Suppressor macrophage (primary cell): ENCODE measurements around the gene NPPB.

ENCODE experiments used
- DNase-seq, 4 experiments: peaks; one replicate each; pipeline ENCODE4 v3.0.0-alpha.2; 2020 to 2022

NPPB gene

DNA sequence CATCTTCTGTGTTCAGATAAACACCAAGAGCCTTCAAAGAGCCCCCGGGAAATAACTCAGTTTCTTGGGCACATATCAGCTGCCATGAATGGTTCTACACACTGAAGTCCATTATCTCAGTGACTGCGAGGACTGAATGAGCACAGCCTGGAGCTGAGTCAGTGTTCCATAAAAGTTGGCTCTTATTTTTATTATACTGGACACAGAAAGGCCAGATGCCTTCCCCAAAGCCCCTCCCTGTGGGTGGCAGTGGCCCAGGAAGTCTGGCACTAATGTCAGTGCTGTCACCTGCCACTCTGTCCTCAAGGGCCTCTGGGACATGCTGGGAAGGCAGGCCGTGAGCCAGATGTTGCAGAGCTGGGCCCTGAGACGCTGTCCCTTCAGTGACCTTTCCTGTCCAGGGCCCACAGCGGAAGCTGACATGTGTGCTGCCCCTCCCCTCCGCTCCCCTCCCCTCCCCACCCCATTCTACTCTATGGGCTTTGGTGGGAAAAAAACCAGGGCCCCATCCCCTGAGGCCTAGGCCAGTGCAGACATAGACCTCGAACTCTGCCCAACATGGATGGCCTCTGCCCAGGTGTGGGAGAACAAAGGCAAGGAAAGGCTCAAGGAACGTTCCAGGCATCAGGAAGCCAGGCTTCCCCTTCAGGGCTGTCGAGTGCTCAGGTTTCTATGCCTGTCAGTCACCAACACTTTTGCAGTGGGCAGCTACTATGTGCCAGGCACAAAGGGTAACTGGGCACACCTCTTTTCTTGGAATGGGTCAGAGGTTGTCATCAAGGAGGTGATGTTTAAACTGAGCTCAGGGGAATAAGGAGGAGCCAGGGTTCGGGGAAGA lies 22.4 kb upstream of the NPPB start:
- no peak for DNase-seq

DNA sequence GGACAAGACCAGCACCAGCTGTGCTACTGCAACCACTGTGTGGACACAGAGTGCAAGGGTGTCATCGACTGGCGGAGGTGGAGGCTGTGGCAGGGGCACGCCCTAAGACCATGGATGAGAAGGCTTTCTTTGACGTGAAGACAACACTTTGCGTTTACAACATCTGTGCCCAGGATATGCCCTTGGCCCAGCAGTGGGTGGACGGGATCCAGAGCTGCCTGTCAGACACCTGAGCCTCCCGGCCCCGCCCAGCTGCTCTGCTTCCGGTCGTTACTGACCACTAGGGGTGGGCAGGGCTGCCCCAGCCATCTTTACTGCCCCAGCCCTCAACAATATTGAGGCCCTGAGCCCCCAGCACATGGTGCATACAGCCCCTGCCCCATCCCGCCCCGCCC lies 21.4 kb upstream of the NPPB start:
- DNase-seq = no peak

DNA sequence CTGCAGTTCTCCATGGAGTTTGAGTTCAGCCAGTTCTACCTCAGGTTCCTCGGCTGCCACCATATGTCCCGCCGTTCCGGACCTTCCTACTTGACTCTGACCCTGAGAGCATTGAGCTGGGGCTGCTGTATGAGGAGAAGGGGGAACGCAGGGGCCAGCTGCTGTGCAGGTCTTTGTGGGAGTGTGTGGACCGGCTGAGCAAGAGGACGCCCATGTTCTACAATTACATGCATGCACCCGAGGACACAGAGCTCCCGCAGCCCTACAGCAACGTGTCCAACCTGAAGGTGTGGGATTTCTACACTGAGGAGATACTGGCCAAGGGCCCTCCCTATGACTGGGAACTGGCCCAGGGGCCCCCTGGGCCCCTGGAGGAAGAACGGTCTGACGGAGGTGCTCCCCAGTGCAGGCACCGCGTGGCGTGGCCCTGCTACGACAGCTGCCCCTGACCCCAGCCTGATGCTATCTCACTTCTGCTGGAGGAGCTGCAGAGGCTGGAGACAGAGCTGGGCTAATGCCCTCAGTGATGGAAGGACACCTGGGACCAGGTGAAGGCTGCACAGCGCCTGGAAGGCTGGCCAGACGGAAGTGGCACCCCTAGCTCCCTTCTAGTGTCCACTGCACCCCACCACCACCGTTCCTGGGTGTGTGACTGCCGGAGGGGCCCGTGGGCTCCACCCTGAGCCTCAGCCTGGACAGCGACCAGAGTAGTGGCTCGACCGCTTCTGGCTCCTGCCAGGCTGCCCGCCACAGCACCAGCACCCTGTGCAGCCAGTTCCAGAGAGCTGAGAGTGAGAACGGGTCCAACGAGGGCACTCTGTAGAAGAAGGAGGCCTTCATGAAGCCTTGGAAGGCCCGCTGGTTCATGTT lies 20.8 kb upstream of the NPPB start:
- DNase-seq = no peak

DNA sequence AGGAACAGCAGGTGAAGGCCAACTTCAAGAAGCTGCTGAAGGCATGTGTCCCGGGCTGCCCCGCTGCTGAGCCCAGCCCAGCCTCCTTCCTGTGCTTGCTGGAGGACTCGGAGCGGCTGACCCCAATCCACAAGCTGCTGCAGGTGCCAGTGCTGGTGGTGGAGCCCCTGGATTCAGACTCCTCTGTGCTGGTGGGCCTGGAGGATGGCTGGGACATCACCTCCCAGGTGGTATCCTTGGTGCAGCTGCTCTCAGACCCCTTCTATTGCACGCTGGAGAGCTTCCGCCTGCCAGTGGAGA lies 20.1 kb upstream of the NPPB start:
- DNase-seq = no peak

DNA sequence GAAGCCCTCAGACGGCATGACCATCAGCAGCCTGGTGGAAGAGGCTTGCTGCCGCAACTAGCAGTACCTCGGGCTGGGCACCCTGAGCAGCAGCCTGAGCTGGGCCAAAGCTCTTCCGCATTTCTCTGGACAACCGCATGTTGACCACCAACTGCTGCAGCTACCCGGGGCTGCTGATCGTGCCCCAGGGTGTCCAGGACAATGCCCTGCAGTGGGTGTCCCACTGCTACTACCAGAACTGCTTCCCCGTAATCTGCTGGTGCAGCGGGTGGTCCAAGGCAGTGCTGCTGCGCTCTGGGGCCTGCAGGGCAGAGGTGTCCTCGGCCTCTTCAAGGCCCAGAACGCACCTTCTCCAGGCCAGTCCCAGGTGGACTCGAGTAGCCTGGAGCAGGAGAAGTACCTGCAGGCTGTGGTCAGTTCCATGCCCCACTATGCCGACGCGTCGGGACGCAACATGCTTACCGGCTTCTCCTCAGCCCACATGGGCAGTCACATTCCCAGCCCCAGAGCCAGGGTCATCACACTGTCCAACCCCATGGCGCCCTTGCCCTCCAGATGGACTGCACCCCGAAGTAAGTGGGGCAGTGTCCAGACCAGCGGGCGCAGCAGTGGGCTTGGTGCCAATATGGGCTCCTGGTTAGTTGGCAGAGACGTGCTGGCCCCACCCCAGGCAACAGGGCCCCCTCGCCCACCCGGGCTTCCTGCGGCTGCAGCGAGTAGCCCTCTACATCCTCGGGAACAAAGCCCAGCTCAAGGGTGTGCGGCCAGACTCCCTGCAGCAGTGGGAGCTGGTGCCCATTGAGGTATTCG lies 19.5 kb upstream of the NPPB start:
- no peak for DNase-seq

DNA sequence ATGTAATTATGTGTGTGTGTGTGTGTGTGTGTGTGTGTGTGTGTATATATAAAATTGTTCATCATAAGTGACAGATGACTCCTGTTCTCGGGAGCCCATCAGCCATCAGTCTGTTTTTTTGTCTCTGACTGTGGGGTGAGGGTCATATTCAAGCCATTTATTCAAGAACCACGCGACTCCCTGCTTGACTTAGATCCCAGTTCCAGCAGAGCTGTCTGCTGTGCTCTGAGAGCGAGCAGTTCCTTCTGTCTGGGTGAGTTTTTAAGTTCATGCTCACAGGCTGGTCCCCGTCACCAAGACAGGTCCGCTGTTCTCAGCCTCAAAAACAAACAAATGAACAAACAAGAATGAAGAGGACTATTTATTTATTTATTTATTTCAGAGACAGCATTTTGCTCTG lies 18.3 kb upstream of the NPPB start:
- no peak for DNase-seq

DNA sequence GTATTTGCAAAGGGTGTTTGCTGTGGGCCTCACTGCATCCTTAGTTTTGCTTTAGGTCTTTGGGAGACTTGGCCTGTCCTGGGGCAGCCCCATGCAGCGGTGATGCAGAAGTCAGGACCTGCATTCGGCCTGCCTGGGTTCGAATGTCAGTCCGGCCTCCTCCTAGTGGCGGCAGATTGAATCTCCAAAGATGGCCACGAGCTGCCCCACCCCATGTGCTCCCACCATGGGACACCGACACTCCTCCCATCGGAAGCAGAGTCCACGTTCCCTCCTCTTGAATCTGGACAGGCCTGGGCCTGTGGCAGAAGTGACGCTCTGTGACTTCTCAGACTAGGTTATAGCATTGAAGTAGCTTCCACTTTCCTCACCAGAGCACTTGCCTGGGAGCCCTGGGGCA lies 16.3 kb upstream of the NPPB start:
- DNase-seq = no peak

DNA sequence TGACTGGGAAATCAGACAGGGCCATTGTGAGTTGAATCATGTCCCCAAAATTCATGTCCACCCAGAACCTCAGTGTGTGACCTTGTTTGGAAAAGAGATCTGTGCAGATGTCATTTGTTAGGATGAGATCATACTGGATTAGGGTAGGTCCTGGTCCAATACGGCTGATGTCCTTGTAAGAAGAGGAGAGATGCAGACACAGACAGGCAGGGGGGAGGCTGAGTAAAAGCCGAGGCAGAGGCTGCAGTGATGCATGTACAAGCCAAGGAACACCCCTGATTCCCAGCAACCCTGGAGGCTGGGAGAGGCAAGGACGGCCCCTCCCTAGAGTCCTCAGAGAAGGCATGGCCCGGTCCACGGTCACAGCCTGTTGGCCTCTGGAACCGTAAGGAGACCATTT lies 15.9 kb upstream of the NPPB start:
- no peak for DNase-seq

DNA sequence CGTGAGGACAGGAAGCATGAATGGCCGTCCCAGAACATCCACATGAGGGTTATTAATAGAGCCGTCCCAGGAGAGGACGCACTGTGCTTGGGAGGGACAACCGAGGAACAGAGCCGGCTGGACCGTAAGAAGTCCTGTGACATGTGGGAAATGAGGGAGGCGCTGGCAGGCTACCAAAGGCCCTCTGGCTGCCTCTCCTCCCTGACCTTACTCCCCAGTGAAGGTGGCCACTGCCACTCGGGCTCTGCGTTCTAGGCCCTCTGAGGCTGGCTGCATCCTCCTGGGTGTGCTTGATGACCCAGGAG lies 15.5 kb upstream of the NPPB start:
- no peak for DNase-seq

DNA sequence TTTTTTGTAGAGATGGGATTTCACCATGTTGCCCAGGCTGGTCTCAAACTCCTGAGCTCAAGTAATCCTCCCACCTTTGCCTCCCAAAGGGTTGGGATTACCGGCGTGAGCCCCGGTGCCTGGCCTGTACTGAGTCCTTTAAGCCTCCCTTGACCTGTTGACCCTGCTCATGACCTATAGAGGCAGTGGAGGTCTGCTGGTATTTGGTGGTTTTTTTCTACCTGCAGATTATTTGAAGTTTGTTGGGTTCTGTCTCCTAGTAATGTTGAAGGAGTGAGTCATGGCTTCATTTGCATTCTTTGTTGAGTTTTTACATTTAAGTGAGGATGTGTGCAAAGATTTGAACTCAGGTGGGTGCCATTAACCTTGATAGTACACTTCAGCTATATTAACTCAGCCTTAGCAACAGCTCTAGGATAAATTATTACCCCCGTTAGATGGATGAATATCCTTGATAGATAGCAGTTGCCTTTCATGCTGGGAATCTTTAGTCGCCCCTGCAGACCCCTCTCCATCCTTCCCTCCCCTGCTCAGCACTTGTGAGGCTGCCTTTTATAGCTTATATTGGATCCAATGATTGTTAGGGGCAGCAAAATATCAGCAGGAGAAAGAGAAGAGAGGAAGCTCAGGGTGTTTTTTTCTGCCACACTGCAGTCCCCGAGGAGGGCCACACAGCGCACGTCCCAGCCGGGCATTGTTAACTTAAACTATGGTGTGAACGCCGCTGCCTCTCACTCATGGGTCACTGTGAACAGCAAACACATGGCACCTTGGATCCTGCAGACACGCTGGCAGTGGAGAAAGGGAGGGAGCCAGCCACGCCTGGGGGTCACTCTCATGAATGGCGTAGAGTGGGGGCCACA lies 14.9 kb upstream of the NPPB start:
- no peak for DNase-seq

DNA sequence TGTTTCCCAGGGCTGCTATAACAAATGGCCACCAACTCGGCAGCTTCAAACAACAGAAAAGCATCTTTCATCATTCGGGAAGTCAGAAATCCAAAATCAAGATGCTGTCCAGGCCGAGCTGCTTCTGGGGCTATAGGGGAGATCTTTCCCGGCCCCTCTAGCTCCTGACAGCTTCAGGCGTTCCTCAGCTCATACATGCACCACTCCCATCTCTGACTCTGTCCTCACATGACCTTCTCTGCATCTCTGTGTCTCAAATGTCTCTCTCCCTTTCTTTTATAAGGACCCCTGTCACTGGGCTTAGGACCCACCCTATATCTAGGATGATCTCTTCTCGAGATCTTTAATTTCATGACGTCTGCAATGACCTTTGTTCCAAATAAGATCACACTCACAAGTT lies 13.8 kb upstream of the NPPB start:
- no peak for DNase-seq

DNA sequence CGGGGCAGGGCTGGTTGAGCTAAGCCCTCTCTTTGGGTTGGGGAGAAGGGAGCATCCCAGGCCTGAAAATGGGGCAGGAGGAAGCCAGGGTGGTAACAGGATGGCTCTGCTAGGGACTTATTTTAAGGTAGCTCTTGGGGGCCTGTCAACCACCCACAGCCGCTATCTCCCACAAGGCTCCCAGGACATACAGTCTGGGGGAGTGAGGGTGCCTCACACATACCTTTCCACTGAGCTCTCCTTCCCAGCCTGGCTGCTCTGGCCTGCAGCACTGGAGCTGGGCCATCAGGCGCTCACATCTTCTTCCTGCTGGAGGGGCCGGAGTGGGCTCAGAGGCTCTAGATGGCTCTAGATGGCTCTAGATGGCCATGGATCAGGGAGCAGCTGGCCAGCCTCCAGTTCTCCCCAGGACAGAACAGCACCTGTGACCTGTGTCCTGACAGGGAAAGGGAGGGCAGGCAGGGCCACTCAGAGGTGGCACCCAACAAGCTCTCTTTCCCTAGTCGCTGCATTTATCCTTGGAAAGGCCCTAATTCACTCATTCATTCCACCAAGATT lies 11.0 kb upstream of the NPPB start:
- no peak for DNase-seq

DNA sequence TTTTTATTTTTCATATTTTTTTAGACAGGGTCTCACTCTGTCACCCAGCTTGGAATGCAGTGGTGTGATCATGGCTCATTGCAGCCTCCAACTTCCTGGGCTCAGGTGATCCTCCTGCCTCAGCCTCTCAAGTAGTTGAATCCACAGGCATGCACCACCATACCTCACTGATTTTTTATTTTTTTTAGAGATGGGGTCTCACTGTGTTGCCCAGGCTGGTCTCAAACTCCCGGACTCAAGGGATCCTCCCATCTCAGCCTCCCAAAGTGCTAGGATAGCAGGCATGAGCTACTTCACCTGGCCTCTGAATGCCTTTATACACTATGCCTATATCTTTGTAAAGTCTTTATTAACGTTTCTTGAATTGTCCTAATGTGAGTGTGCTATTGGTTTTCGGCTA lies 10.4 kb upstream of the NPPB start:
- no peak for DNase-seq

DNA sequence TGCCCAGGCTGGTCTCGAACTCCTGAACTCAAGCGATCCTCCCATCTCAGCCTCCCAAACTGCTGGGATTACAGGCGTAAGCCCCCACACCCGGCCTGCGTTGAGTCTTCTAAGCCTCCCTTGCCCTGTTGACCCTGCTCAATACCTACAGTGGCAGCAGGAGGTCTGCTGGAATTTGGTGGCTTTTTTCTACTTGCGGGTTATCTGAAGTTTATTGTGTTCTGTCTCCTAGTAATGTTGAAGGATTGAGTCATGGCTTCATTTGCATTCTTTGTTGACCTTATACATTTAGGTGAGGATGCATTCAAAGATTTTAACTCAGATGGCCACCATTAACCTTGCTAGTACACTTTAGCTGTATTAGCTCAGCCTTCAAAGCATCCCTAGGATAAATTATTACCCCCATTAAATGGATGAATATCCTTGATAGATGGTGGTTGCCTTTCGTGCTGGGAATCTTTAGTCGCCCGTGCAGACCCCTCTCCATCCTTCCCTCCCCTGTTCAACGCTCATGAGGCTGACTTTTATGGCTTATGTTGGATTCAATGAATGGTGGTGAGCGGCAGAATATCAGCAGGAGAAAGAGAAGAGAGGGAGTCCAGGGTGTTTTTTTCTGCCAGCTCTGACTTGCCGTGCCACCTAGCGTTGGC lies 9.7 kb upstream of the NPPB start:
- DNase-seq = no peak

DNA sequence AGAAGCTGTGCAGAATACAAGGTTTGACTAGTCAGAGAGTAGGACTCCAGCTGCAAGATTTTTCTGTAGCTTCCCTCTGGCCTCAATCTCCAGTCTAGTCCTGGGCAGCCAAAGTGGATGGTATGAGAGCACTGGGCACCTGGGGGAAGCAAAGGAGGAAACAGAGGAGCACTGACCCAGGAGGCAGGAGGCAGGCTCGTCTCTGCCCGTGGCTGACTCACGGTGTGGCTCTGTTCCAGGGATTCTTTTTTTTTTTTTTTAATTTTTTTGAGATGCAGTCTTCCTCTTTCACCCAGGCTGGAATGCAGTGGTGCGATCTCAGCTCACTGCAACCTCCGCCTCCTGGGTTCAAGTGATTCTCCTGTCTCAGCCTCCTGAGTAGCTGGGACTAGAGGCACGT lies 4.1 kb upstream of the NPPB start:
- peak in 2 of 4 experiments; percentile 14 to 27 for DNase-seq

DNA sequence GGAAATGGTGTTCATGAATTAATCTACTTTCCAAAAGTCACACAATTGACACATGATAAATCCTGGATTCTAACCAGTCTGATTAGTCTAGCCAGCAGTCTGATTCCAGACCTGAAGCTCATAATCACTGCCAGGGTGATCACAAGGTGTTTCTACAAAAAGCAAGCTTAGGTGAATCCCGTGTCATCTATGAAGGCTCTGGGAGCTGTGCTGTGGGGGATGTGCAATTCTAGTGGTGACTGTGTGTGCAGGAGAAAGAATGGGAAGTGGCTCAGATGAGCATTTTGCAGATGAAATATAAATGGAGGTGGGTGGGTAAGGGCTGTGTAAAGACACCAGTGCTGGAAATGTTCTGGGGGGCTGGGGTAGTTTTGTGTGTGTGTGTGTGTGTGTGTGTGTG lies 1.8 kb upstream of the NPPB start:
- no peak for DNase-seq

DNA sequence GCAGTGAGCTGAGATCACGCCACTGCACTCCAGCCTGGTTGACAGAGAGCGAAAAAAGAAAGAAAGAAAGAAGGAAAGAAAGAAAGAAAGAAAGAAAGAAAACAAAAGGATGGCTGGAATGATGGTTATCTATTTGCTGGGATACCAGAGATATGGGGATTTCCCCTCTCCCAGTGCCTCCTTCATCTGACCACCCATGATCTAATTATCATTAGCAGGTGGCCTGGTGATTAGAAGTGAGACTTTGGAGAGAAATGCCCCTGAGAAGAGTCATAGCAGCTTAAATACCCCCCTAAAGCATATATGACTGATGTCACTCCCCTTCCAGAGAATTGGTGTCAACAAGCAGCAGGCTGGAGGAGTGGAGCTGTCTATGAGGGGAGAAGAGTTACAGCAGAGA lies 1.3 kb upstream of the NPPB start:
- no peak for DNase-seq

DNA sequence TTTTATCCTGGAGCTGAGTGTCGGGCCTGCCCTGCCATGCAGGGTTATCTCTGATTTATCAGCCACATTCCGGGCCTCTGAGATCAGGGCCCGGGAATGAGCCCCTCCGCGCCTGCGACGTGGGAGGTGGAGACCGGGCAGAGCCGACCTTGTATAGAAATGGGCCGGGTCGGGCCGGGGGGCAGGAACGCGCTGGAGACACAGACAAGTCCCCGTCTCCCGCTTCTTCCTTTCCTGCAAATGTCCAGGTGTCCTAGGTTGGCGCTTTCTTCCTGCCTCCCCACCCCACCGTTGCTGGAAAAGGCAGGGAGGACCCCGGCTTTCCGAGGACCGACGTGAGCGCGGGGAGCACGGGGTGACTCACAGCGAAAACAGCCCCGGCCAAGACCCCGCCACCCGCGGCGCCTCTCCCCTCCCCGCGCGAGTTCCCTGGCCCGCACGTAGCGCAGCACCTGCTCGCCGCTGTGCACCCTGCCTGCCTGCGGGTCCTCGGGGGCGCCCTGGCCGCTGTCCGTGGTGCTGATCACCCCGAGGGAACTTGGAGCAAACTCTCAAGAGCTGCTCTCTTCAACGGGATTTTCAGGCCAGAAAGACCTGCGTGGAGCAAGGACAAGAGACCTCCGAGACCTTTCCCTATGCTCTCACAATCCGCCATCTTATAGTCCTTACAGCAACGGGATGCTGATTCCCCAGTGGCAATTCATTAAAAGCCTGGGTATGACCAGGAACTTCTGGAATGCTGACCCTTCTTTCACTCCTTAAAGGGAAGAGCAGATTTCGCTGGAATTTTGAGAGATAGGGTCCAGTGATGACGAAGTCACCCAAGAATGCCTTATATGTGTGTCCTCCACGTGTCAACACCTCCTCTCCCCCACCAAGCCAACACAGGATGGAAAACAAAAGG lies 475 bp upstream of the NPPB start:
- peak; percentile 47 to 76 (median 56) for DNase-seq

DNA sequence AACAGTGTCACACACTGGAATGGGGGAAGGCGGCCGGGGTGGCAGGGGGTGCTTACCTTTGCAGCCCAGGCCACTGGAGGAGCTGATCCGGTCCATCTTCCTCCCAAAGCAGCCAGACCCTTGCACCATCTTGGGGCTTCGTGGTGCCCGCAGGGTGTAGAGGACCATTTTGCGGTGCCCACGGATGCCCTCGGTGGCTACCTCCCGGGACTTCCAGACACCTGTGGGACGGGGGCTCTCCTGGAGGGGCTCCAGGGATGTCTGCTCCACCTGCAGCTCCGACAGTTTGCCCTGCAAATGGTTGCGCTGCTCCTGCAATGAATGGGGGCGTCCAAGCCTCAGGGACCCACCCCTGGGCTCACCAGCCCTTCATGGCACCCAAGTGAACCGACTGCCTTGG lies 587 bp downstream of the NPPB start:
- no peak for DNase-seq

DNA sequence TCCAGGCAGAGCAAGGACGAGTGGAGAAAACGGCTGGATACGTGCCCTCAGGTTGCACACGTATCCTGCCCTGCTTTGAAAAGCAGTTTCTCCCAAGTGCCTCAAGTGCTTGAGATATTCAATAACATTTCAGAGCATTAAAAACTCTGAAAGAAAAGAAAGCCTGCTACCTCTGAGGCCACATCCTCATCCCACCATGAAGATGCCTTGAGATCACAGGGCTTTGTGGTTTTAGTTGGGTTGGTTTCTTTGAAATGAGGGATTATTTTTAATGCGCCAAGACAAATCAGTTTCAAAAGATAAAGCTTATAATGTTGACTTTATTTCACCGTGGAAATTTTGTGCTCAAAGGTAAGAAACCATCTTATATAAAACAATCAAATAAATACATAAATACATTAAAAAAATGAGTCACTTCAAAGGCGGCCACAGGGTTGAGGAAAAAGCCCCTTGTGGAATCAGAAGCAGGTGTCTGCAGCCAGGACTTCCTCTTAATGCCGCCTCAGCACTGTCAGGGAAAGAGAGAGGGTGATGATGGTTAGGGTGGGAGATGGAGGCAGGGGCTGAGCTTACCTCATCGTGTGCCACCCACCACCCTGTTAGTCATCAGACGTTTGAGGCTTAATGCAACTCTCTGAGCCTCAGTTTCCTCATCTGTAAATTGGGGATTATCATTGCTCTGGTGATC lies 1.4 kb downstream of the NPPB start:
- DNase-seq = no peak
